ENCODE data around the gene FOCAD. TPM values are rescaled to one million over a fixed set of nuclear protein-coding genes. Genes with fewer than 3 reads are reported as not detected.

FOCAD gene
- total RNA-seq, 1 experiment from 2014 or later, result 42.7 TPM

DNA sequence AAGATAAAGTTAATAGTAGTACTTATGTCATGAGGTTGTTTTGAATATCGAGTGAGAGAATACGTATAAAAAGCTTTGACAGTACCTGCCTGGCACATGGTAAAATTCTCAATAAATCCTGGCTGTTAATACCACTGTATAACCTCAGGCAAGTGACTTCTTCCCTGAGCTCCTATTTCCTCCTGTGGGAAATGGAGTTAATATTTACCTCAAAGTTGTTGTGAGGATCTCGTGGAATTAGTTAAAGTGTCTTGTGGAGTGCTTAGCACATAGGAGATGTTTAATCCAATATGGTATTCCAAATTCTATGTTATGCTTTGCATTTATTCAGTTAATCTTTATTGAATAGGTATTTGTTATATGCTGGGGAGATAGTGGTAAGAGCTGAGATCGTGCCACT, 18.5 kb downstream of the FOCAD start:
- intact Hi-C loops (cut with micrococcal nuclease; ENCODE audit: unreplicated experiment), result no loop called here
- ChIA-PET POLR2A (ENCODE audit: low non-redundant PET) (no interaction called here), CTCF (no interaction called here)
- Histone ChIP-seq H3K27ac (ENCODE audit: low read depth, low read length, poor library complexity, severe bottlenecking) (no peak overlapping the region), H3K27me3 (replicated peaks; ENCODE audit: insufficient read depth, low read depth, low read length, poor library complexity) (no peaks in the 10 kb centered on the region), H3K36me3 (ENCODE audit: insufficient read depth, low read length, poor library complexity, severe bottlenecking) (no peaks in the 10 kb centered on the region), H3K4me1 (ENCODE audit: insufficient read depth, low read length, poor library complexity, severe bottlenecking) (peaks cover 11% of the 10 kb centered on the region), H3K4me3 (ENCODE audit: low read depth, low read length, poor library complexity, severe bottlenecking) (no peak overlapping the region), H3K9me3 (ENCODE audit: low read depth, low read length, poor library complexity, severe bottlenecking) (no peaks in the 10 kb centered on the region)
- no TSS peak for BruUV-seq (replicated peaks)
- no peak for DNase-seq (ENCODE audit: low spot score)
- no peak for TF ChIP-seq EZH2 (IDR thresholded peaks at IDR 0.05; ENCODE audit: borderline replicate concordance, low read depth, low read length, poor library complexity, severe bottlenecking)
- TF ChIP-seq, protein P1, sequence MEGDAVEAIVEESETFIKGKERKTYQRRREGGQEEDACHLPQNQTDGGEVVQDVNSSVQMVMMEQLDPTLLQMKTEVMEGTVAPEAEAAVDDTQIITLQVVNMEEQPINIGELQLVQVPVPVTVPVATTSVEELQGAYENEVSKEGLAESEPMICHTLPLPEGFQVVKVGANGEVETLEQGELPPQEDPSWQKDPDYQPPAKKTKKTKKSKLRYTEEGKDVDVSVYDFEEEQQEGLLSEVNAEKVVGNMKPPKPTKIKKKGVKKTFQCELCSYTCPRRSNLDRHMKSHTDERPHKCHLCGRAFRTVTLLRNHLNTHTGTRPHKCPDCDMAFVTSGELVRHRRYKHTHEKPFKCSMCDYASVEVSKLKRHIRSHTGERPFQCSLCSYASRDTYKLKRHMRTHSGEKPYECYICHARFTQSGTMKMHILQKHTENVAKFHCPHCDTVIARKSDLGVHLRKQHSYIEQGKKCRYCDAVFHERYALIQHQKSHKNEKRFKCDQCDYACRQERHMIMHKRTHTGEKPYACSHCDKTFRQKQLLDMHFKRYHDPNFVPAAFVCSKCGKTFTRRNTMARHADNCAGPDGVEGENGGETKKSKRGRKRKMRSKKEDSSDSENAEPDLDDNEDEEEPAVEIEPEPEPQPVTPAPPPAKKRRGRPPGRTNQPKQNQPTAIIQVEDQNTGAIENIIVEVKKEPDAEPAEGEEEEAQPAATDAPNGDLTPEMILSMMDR (conservative IDR thresholded peaks at IDR 0.05; ENCODE audit: low read depth, low read length), result no peak

- POLR2A ChIA-PET (ENCODE audit: low non-redundant PET), result no interaction called here
- Histone ChIP-seq H3K4me1 (ENCODE audit: insufficient read depth, low read length, poor library complexity, severe bottlenecking) (peaks cover 11% of the 10 kb centered on the region), H3K27me3 (replicated peaks; ENCODE audit: insufficient read depth, low read depth, low read length, poor library complexity) (no peaks in the 10 kb centered on the region), H3K36me3 (ENCODE audit: insufficient read depth, low read length, poor library complexity, severe bottlenecking) (no peaks in the 10 kb centered on the region), H3K9me3 (ENCODE audit: low read depth, low read length, poor library complexity, severe bottlenecking) (no peaks in the 10 kb centered on the region), H3K4me3 (ENCODE audit: low read depth, low read length, poor library complexity, severe bottlenecking) (no peak overlapping the region), H3K27ac (ENCODE audit: low read depth, low read length, poor library complexity, severe bottlenecking) (no peak overlapping the region)
- CTCF ChIA-PET, result no interaction called here
- intact Hi-C loops (cut with micrococcal nuclease; ENCODE audit: unreplicated experiment), result no loop called here
- no TSS peak for BruUV-seq (replicated peaks)
- no peak for TF ChIP-seq EZH2 (IDR thresholded peaks at IDR 0.05; ENCODE audit: borderline replicate concordance, low read depth, low read length, poor library complexity, severe bottlenecking)
- TF ChIP-seq, protein P1 (conservative IDR thresholded peaks at IDR 0.05; ENCODE audit: low read depth, low read length), result no peak
- no peak for DNase-seq (ENCODE audit: low spot score)
These were observed 19.1 kb downstream of the FOCAD start for GRCh38 chr9:20703146-20703545.

- BruUV-seq (replicated peaks), result no TSS peak
- Histone ChIP-seq H3K9me3 (ENCODE audit: low read depth, low read length, poor library complexity, severe bottlenecking) (no peaks in the 10 kb centered on the region), H3K36me3 (ENCODE audit: insufficient read depth, low read length, poor library complexity, severe bottlenecking) (no peaks in the 10 kb centered on the region), H3K27me3 (replicated peaks; ENCODE audit: insufficient read depth, low read depth, low read length, poor library complexity) (no peaks in the 10 kb centered on the region), H3K27ac (ENCODE audit: low read depth, low read length, poor library complexity, severe bottlenecking) (no peak overlapping the region), H3K4me1 (ENCODE audit: insufficient read depth, low read length, poor library complexity, severe bottlenecking) (peaks cover 26% of the 10 kb centered on the region), H3K4me3 (ENCODE audit: low read depth, low read length, poor library complexity, severe bottlenecking) (no peak overlapping the region)
- TF ChIP-seq, protein P1 (conservative IDR thresholded peaks at IDR 0.05; ENCODE audit: low read depth, low read length), result no peak
- no peak for TF ChIP-seq EZH2 (IDR thresholded peaks at IDR 0.05; ENCODE audit: borderline replicate concordance, low read depth, low read length, poor library complexity, severe bottlenecking)
- intact Hi-C loops (cut with micrococcal nuclease; ENCODE audit: unreplicated experiment), result no loop called here
- POLR2A ChIA-PET (ENCODE audit: low non-redundant PET), result no interaction called here
- CTCF ChIA-PET, result no interaction called here
- DNase-seq (ENCODE audit: low spot score), result no peak
These were observed 23.6 kb downstream of the FOCAD start for GRCh38 chr9:20707708-20708107.
